SK-N-SH treated with all-trans-retinoic acid at 6 μM for 48 hours (cell line): Measurements from ENCODE around the gene TMEM82.

Experiments used
- ATAC-seq: fragments of 200-7000 bp; cut with Tn5 transposase; 3 replicates; pipeline ENCODE4 v1.9.1; 2020; ENCODE audit warnings: mild to moderate bottlenecking, moderate library complexity
- BACH2 ChIP-seq: fragments of 250-450 bp; sonication (Bioruptor Pico); IDR thresholded peaks from 2 replicates; pipeline ENCODE4 v1.9.0; 2021; ENCODE audit warnings: mild to moderate bottlenecking, borderline replicate concordance
- PATZ1 ChIP-seq: fragments of 250-450 bp; sonication (Bioruptor Pico); IDR thresholded peaks from 2 replicates; pipeline ENCODE4 v1.8.0; 2020; ENCODE audit warnings: mild to moderate bottlenecking, moderate library complexity, borderline replicate concordance
- SNAI2 ChIP-seq: fragments of 250-450 bp; sonication (Bioruptor Pico); IDR thresholded peaks from 2 replicates; pipeline ENCODE4 v1.5.0; 2020; ENCODE audit warnings: mild to moderate bottlenecking, moderate library complexity
- ZC3H10 ChIP-seq: fragments of 250-450 bp; sonication (Bioruptor Pico); IDR thresholded peaks from 2 replicates; pipeline ENCODE4 v1.5.1; 2021; ENCODE audit warnings: mild to moderate bottlenecking, moderate library complexity
- ZFP30 ChIP-seq: fragments of 450-650 bp; formaldehyde crosslinking; IDR thresholded peaks from 2 replicates; pipeline ENCODE4 v1.5.0; 2022; ENCODE audit warnings: mild to moderate bottlenecking, moderate library complexity
- ZNF70 ChIP-seq: fragments of 450-650 bp; formaldehyde crosslinking; IDR thresholded peaks from 2 replicates; pipeline ENCODE4 v1.5.0; 2020; ENCODE audit warnings: mild to moderate bottlenecking, moderate library complexity
- ZNF8 ChIP-seq: fragments of 450-650 bp; formaldehyde crosslinking; IDR thresholded peaks from 2 replicates; pipeline ENCODE4 v1.5.0; 2020; ENCODE audit warnings: mild to moderate bottlenecking, moderate library complexity
- TF ChIP-seq, protein P1 (sequence below): fragments of 250-450 bp; sonication (Bioruptor Pico); IDR thresholded peaks from 2 replicates; pipeline ENCODE4 v1.5.1; 2021; ENCODE audit warnings: mild to moderate bottlenecking, moderate library complexity

Gene TMEM82

DNA sequence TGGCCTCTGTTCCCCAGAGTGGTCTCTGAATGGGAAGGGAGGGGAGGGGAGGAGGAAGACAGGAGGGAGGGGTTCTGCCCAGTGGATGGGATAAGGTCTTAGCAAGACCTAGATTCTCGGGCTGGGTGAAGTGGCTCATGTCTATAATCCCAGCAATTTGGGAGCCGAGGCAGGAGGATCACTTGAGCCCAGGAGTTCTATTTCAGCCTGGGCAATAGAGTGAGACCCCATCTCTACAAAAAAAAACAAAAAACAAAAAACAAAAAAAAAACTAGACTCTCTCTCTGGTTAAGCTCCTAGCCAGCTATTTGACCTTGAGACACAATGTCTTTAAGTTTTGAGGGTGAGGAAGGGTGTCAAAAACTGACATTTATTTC, 53.8 kb downstream of the TMEM82 start:
- TF ChIP-seq ZC3H10: no peak
- no peak for TF ChIP-seq ZNF70 (CRISPR knock-in tag)
- TF ChIP-seq BACH2 (CRISPR knock-in tag): no peak
- TF ChIP-seq SNAI2 (CRISPR knock-in tag): no peak
- no peak for TF ChIP-seq PATZ1 (CRISPR knock-in tag)
- no peak for TF ChIP-seq ZNF8 (CRISPR knock-in tag)
- TF ChIP-seq, protein P1, sequence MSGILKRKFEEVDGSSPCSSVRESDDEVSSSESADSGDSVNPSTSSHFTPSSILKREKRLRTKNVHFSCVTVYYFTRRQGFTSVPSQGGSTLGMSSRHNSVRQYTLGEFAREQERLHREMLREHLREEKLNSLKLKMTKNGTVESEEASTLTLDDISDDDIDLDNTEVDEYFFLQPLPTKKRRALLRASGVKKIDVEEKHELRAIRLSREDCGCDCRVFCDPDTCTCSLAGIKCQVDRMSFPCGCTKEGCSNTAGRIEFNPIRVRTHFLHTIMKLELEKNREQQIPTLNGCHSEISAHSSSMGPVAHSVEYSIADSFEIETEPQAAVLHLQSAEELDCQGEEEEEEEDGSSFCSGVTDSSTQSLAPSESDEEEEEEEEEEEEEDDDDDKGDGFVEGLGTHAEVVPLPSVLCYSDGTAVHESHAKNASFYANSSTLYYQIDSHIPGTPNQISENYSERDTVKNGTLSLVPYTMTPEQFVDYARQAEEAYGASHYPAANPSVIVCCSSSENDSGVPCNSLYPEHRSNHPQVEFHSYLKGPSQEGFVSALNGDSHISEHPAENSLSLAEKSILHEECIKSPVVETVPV (CRISPR knock-in tag): no peak
- no peak for TF ChIP-seq ZFP30 (CRISPR knock-in tag)
- no peak for ATAC-seq
